K562 (cell line): ENCODE measurements around the gene EXOG. TPM values are rescaled to one million over a fixed set of nuclear protein-coding genes. Genes with fewer than 3 reads are reported as not detected.

Experiments used
- ARNT ChIP-seq, 2 experiments: fragments of 450-650 bp; IDR thresholded peaks; 2 replicates each; pipeline ENCODE4 v1.6.1; 2016; ENCODE audit warnings: mild to moderate bottlenecking in 1 of 2
- DEAF1 ChIP-seq: fragments of 450-650 bp; formaldehyde crosslinking; IDR thresholded peaks from 2 replicates; pipeline ENCODE4 v1.4.0; 2020; ENCODE audit warnings: mild to moderate bottlenecking, moderate library complexity
- ELF1 ChIP-seq: fragments of 200-800 bp; sonication (Bioruptor generic); IDR thresholded peaks from 2 replicates; pipeline ENCODE4 v1.6.1; 2016; ENCODE audit warnings: missing genetic modification characterization, missing compliant biosample characterization
- FIP1L1 ChIP-seq: fragments of 200-400 bp; formaldehyde crosslinking; IDR thresholded peaks from 2 replicates; pipeline ENCODE4 v1.6.1; 2018; ENCODE audit warnings: mild to moderate bottlenecking, low read depth, low read length; ENCODE audit not compliant: poor library complexity, severe bottlenecking
- FOXA3 ChIP-seq, 2 experiments: fragments of 450-650 bp in 1 of 2; sonication (generic) in 1 of 2; formaldehyde crosslinking; IDR thresholded peaks in 1 of 2; conservative IDR thresholded peaks in 1 of 2; 2 replicates each; pipeline versions ENCODE4 v1.4.0 to v1.8.0; 2020 to 2022; ENCODE audit warnings: mild to moderate bottlenecking in 2 of 2, missing genetic modification reagents in 1 of 2
- HLTF ChIP-seq: fragments of 450-650 bp; IDR thresholded peaks from 2 replicates; pipeline ENCODE4 v1.6.1; 2016
- HMGN3 ChIP-seq: IDR thresholded peaks from 2 replicates; pipeline ENCODE4 v1.6.1; 2011; ENCODE audit warnings: borderline replicate concordance, low read depth, mild to moderate bottlenecking, mixed read lengths, low read length; ENCODE audit not compliant: insufficient read length; ENCODE audit errors: extremely low read depth
- IRF9 ChIP-seq: fragments of 450-650 bp; IDR thresholded peaks from 2 replicates; pipeline ENCODE4 v1.6.1; 2016; ENCODE audit warnings: missing biosample characterization, missing genetic modification characterization
- MTA3 ChIP-seq: fragments of 450-650 bp; formaldehyde crosslinking; IDR thresholded peaks from 2 replicates; pipeline ENCODE4 v1.6.1; 2017; ENCODE audit warnings: mild to moderate bottlenecking, borderline replicate concordance
- PRDM10 ChIP-seq: fragments of 450-650 bp; IDR thresholded peaks from 2 replicates; pipeline ENCODE4 v1.6.1; 2018; ENCODE audit not compliant: partially characterized antibody
- RCOR1 ChIP-seq, 2 experiments: IDR thresholded peaks; 2 replicates each; pipeline ENCODE4 v1.6.1; 2012; ENCODE audit warnings: low read depth in 2 of 2, low read length in 2 of 2, borderline replicate concordance in 1 of 2, improper control_type of control experiment in 1 of 2
- RNF219 ChIP-seq: fragments of 250-450 bp; sonication (Bioruptor Pico); IDR thresholded peaks from 2 replicates; pipeline ENCODE4 v1.5.0; 2022; ENCODE audit warnings: mild to moderate bottlenecking
- SMARCC2 ChIP-seq: fragments of 450-650 bp; IDR thresholded peaks from 2 replicates; pipeline ENCODE4 v1.6.1; 2017; ENCODE audit warnings: antibody characterized with exemption, moderate library complexity, mild to moderate bottlenecking, low read depth
- SP1 ChIP-seq: sonication (generic); formaldehyde crosslinking; IDR thresholded peaks from 2 replicates; pipeline ENCODE4 v1.8.1; 2022; ENCODE audit warnings: mild to moderate bottlenecking, missing genetic modification reagents
- TBP ChIP-seq: optimal IDR thresholded peaks from 2 replicates; pipeline ENCODE3; 2011; ENCODE audit warnings: low read depth, low read length, improper control_type of control experiment
- TSC22D4 ChIP-seq: fragments of 450-650 bp; IDR thresholded peaks from 2 replicates; pipeline ENCODE4 v1.6.1; 2016; ENCODE audit warnings: missing genetic modification characterization, missing biosample characterization, control low read depth
- ZNF239 ChIP-seq: fragments of 250-450 bp; sonication (Bioruptor Pico); IDR thresholded peaks from 2 replicates; pipeline ENCODE4 v1.4.0; 2020; ENCODE audit warnings: mild to moderate bottlenecking
- ZNF766 ChIP-seq: fragments of 200-800 bp; sonication (Bioruptor generic); conservative IDR thresholded peaks from 2 replicates; pipeline ENCODE4 v1.6.1; 2016; ENCODE audit warnings: missing genetic modification characterization, missing compliant biosample characterization
- ZSCAN32 ChIP-seq: fragments of 450-650 bp; formaldehyde crosslinking; IDR thresholded peaks from 2 replicates; pipeline ENCODE4 v1.4.0; 2020; ENCODE audit warnings: mild to moderate bottlenecking, moderate library complexity
- polyA plus RNA-seq, 8 experiments: library from polyadenylated mRNA; depleted of rRNA in 4 of 8; stranded (reverse) in 5 of 8; unstranded in 3 of 8; fragments of >200 nt; fragmentation: Nextera tagmentation in 2 of 8; fragmentation: Illumina TruSeq in 1 of 8; extraction: Ambion mirVana in 2 of 8; extraction: Trizol in 1 of 8; gene quantifications; 2 replicates each; pipeline versions ENCODE4 v1.2.1 to v1.2.3, GENCODE V29; 2011 to 2014; ENCODE audit warnings: inconsistent platforms in 1 of 8, missing spikeins in 1 of 8
- total RNA-seq, 7 experiments: library from RNA; depleted of rRNA in 6 of 7; stranded (reverse); fragments of >200 nt in 6 of 7; fragmentation: Illumina TruSeq in 2 of 7; extraction: Trizol in 2 of 7; gene quantifications; 2 replicates each; pipeline versions ENCODE4 v1.2.1 to v1.2.3, GENCODE V29; 2011 to 2021; ENCODE audit warnings: low replicate concordance in 1 of 7

The EXOG gene
- total and polyA plus RNA-seq, 9 of the 15 experiments (the other 6 are each of a cell fraction or from before 2014, with no cell fraction given): 10.8 to 21.7 (median 14.8) TPM

GRCh38 chr3:38496131-38496910 is at the start of gene EXOG (continued):
- TF ChIP-seq FOXA3 (CRISPR knock-in tag; conservative IDR thresholded peaks at IDR 0.05 in 1 of 2, IDR thresholded peaks at IDR 0.05 in 1 of 2): no peak
- no peak for TF ChIP-seq PRDM10
- TF ChIP-seq ZNF239 (CRISPR knock-in tag): no peak
- TF ChIP-seq SP1 (CRISPR knock-in tag): peak; percentile 62
- no peak for TF ChIP-seq SMARCC2
- TF ChIP-seq RNF219 (CRISPR knock-in tag): no peak
- no peak for TF ChIP-seq TSC22D4 (tag)
- no peak for TF ChIP-seq ARNT (IDR thresholded peaks at IDR 0.05)
- no peak for TF ChIP-seq ZSCAN32
- peak; percentile 73 for TF ChIP-seq DEAF1 (CRISPR knock-in tag)
- TF ChIP-seq HMGN3: peak; percentile 82
- TF ChIP-seq ZNF766 (CRISPR knock-in tag): no peak
- peak; percentile 78; the same call in 1 of the 2 replicates for TF ChIP-seq MTA3
- TF ChIP-seq TBP: peak; percentile 55
- no peak for TF ChIP-seq IRF9 (tag)
- TF ChIP-seq FIP1L1: peak; percentile 82
- peak; percentile 42 to 93; a peak in 3 of 4 replicates for TF ChIP-seq RCOR1 (IDR thresholded peaks at IDR 0.05; ENCODE audit: borderline replicate concordance in 1 of 2, low read depth in 2 of 2, low read length in 2 of 2)
- TF ChIP-seq ELF1: peak; percentile 88
- TF ChIP-seq HLTF: 0 out of 2 replicates have a peak, but pooled peaks have one; percentile 61
